CD4-positive, alpha-beta T cell (primary cell): ENCODE results near the gene CUZD1. TPM values are rescaled to one million over a fixed set of nuclear protein-coding genes. Genes with fewer than 3 reads are reported as not detected.

ENCODE experiments used
- ATAC-seq: fragments of 200-7000 bp; cut with Tn5 transposase; one replicate; pipeline ENCODE4 v1.10.0; 2022; ENCODE audit warnings: mild to moderate bottlenecking; ENCODE audit not compliant: poor library complexity
- CTCF ChIA-PET: fragments of 350-600 bp; sonication (Branson Sonifier 250); formaldehyde crosslinking; loops from one replicate; lab custom pipeline; 2021; ENCODE audit warnings: antibody characterized with exemption, inconsistent platforms; lab: Charles Lee
- POLR2A ChIA-PET: fragments of 350-600 bp; sonication (Branson Sonifier 250); formaldehyde crosslinking; loops from one replicate; lab custom pipeline; 2021; ENCODE audit warnings: antibody characterized with exemption, inconsistent platforms; lab: Charles Lee
- DNase-seq, 14 experiments: peaks; one replicate each; pipeline ENCODE4 v3.0.0-alpha.2; 2013 to 2020; ENCODE audit warnings: mixed read lengths in 2 of 14
- H3K27ac ChIP-seq, 2 donors: one replicate each; pipeline versions ENCODE4 v1.5.1 to v1.7.0; 2013; ENCODE audit warnings: low read length in 2 of 2, low read depth in 1 of 2, mild to moderate bottlenecking in 1 of 2
- H3K27me3 ChIP-seq, 2 experiments: 1 replicate in 1 of 2; 2 replicates in 1 of 2; pipeline versions ENCODE4 v1.6.1 to v1.7.0; 2013; ENCODE audit warnings: low read length in 2 of 2, control low read depth in 1 of 2, mild to moderate bottlenecking in 1 of 2, moderate library complexity in 1 of 2; ENCODE audit not compliant: insufficient read depth in 2 of 2, control insufficient read depth in 1 of 2
- H3K36me3 ChIP-seq: one replicate; pipeline ENCODE4 v1.6.1; 2013; ENCODE audit warnings: low read length, control low read depth; ENCODE audit not compliant: insufficient read depth
- H3K4me1 ChIP-seq: one replicate; pipeline ENCODE4 v1.6.1; 2013; ENCODE audit warnings: low read length, control low read depth; ENCODE audit not compliant: insufficient read depth
- H3K4me3 ChIP-seq: one replicate; pipeline ENCODE4 v1.5.1; 2013; ENCODE audit warnings: mild to moderate bottlenecking, low read length, moderate library complexity
- H3K9me3 ChIP-seq, 2 experiments: 1 replicate in 1 of 2; 2 replicates in 1 of 2; pipeline versions ENCODE4 v1.6.1 to v1.7.0; 2013; ENCODE audit warnings: low read length in 2 of 2, mild to moderate bottlenecking in 2 of 2, control low read depth in 1 of 2, moderate library complexity in 1 of 2; ENCODE audit not compliant: control insufficient read depth in 1 of 2, insufficient read depth in 1 of 2
- H3K27ac Mint-ChIP-seq: one replicate; pipeline ENCODE4 v1.8.0; 2020; ENCODE audit warnings: mixed read lengths
- H3K27me3 Mint-ChIP-seq: one replicate; pipeline ENCODE4 v1.8.0; 2021; ENCODE audit warnings: mixed read lengths
- H3K36me3 Mint-ChIP-seq: one replicate; pipeline ENCODE4 v1.8.0; 2021; ENCODE audit warnings: low read depth, mixed read lengths
- H3K4me1 Mint-ChIP-seq: one replicate; pipeline ENCODE4 v1.8.0; 2021; ENCODE audit warnings: low read depth, mixed read lengths
- H3K4me3 Mint-ChIP-seq: one replicate; pipeline ENCODE4 v1.8.0; 2020; ENCODE audit warnings: mild to moderate bottlenecking, mixed read lengths
- H3K9me3 Mint-ChIP-seq: one replicate; pipeline ENCODE4 v1.8.0; 2020; ENCODE audit warnings: mixed read lengths
- intact Hi-C, 2 experiments: fragments of 100-400 bp; cut with DNase I in 1 of 2; cut with micrococcal nuclease in 1 of 2; formaldehyde crosslinking; loops; one replicate each; pipeline versions ENCODE4 v1.15.1 to v1.9.0; 2023 to 2025; cut with DNase I, micrococcal nuclease
- total RNA-seq, 174 experiments: library from RNA in 2 of 174; stranded (reverse) in 2 of 174; gene quantifications; one replicate each; pipeline ENCODE4 v1.2.3 and lab custom pipeline; 2021 to 2026
- TF ChIP-seq, protein P1 (sequence below): fragments of 200-600 bp; IDR thresholded peaks from one replicate; pipeline ENCODE4 v1.8.0; 2022; ENCODE audit warnings: antibody characterized with exemption, mild to moderate bottlenecking

The CUZD1 gene
- total RNA-seq, 2 experiments from 2014 or later, result 0.27 to 0.64 TPM

DNA sequence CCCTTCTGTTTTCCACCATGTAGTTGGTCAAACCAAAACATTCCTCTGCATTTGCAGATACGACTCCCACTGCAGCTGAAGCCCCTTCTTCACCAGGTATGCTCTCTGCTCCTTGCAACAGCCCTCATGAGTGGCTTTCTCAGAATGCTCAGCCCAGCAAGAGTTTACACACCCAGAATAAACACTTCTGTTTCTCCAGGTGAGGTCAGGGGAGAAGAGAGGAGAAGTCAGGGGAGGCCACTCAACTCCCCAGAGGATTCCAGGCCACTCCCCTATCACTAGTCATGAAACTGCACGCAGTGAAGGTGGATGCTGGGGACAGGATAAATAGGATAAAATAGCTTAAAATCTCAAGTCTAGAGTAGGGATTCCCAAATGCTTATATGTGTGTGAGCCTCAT, 31.2 kb downstream of the CUZD1 start:
- Mint-ChIP-seq H3K4me3 (no peak overlapping the region), H3K9me3 (no peaks in the 10 kb centered on the region), H3K27ac (no peak overlapping the region), H3K27me3 (peaks cover 51% of the 10 kb centered on the region), H3K36me3 (no peaks in the 10 kb centered on the region), H3K4me1 (no peaks in the 10 kb centered on the region)
- H3K4me1 ChIP-seq, result no peaks in the 10 kb centered on the region
- ATAC-seq (no peak), DNase-seq (no peak)
- H3K27ac ChIP-seq, result no peak overlapping the region
- intact Hi-C loops, result no loop called here
- no peaks in the 10 kb centered on the region for H3K36me3 ChIP-seq
- ChIA-PET POLR2A (no interaction called here), CTCF (no interaction called here)
- no peaks in the 10 kb centered on the region for H3K9me3 ChIP-seq
- TF ChIP-seq, protein P1, sequence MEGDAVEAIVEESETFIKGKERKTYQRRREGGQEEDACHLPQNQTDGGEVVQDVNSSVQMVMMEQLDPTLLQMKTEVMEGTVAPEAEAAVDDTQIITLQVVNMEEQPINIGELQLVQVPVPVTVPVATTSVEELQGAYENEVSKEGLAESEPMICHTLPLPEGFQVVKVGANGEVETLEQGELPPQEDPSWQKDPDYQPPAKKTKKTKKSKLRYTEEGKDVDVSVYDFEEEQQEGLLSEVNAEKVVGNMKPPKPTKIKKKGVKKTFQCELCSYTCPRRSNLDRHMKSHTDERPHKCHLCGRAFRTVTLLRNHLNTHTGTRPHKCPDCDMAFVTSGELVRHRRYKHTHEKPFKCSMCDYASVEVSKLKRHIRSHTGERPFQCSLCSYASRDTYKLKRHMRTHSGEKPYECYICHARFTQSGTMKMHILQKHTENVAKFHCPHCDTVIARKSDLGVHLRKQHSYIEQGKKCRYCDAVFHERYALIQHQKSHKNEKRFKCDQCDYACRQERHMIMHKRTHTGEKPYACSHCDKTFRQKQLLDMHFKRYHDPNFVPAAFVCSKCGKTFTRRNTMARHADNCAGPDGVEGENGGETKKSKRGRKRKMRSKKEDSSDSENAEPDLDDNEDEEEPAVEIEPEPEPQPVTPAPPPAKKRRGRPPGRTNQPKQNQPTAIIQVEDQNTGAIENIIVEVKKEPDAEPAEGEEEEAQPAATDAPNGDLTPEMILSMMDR, result no peak
- no peak overlapping the region for H3K4me3 ChIP-seq
- peaks cover 9% of the 10 kb centered on the region in 2 experiments for H3K27me3 ChIP-seq

DNA sequence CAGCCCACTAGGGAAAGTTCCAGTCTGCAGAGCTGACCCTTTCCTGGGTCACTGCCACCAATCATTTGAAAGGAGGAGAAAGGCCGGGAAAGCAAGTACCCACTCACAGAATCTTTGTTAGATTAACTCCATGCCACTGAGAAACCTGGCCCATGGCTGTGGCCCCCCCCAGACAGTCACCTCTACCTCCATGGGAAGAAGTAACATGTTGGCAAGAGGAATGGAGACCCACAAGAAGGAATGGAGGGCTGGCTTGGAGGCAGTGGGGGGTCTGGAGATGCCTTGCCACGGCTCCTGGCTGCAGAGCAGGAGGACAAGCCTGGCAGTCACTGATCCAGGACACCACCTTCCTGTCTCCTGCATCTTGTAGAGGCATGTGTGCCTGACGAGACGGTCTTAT, 32.9 kb downstream of the CUZD1 start:
- H3K27ac ChIP-seq, result no peak overlapping the region
- ChIA-PET CTCF (no interaction called here), POLR2A (no interaction called here)
- no peak overlapping the region for H3K27ac Mint-ChIP-seq
- peaks cover 37% of the 10 kb centered on the region for H3K27me3 Mint-ChIP-seq
- TF ChIP-seq, protein P1, result no peak
- no peaks in the 10 kb centered on the region for H3K9me3 ChIP-seq
- DNase-seq, result no peak
- no peak for ATAC-seq
- H3K4me3 ChIP-seq, result no peak overlapping the region
- H3K4me3 Mint-ChIP-seq, result no peak overlapping the region
- H3K4me1 Mint-ChIP-seq, result no peaks in the 10 kb centered on the region
- H3K36me3 ChIP-seq, result no peaks in the 10 kb centered on the region
- H3K4me1 ChIP-seq, result no peaks in the 10 kb centered on the region
- H3K27me3 ChIP-seq, result peaks cover 2% of the 10 kb centered on the region in 2 experiments
- H3K36me3 Mint-ChIP-seq, result no peaks in the 10 kb centered on the region
- intact Hi-C loops, result no loop called here
- H3K9me3 Mint-ChIP-seq, result no peaks in the 10 kb centered on the region

DNA sequence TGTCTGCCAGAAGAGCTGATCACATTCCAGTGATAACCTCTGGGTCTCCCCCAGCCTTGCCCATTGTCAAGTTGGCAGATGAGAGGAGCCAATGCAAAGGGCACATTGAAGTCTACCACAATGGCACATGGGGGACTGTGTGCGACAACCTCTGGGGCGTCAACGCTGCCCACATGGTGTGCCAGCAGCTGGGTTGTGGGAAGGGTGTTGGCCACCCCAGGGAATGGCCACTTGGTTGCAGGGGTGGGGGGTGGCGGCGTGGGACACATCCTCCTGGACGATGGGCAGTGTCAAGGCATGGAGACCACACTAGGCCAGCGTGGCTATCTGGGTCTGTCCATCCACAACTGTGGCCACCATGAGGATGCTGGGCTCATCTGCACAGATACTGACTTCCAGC, 43.4 kb downstream of the CUZD1 start:
- Mint-ChIP-seq H3K27ac (no peak overlapping the region), H3K4me3 (no peak overlapping the region), H3K27me3 (peaks cover 21% of the 10 kb centered on the region), H3K9me3 (no peaks in the 10 kb centered on the region), H3K36me3 (no peaks in the 10 kb centered on the region), H3K4me1 (no peaks in the 10 kb centered on the region)
- POLR2A ChIA-PET, result no interaction called here
- TF ChIP-seq, protein P1, result no peak
- CTCF ChIA-PET, result no interaction called here
- Histone ChIP-seq H3K27ac (no peak overlapping the region), H3K4me3 (no peak overlapping the region), H3K4me1 (no peaks in the 10 kb centered on the region), H3K36me3 (no peaks in the 10 kb centered on the region), H3K27me3 (no peaks in the 10 kb centered on the region), H3K9me3 (peaks cover 0 to 14% of the 10 kb centered on the region in 2 experiments)
- ATAC-seq (no peak), DNase-seq (no peak)
- intact Hi-C loops, result no loop called here
